ENCODE data around the gene AKNA. TPM values are rescaled to one million over a fixed set of nuclear protein-coding genes. Genes with fewer than 3 reads are reported as not detected.
A peak's percentile ranks its signal among the peaks of the same experiment; 100 is the strongest.

AKNA gene
- total RNA-seq, 1 donor from 2014 or later, result 14.0 TPM

DNA sequence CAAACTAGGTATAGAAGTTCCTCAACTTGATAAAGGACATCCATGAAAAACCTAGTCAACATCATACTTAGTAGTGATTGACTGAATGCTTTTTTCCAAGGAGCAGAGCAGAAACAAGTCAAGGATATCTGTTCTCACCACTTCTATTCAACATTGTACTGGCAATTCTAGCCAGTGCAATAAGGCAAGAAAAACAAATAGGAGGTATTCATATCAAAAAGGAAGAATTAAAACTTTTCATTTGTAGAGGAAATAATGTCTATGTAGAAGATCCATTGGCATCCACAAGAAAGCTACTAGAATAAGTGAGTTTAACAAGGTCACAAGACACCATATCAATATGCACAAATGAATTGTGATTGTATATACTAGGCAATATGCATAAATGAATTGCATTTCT lies 93.1 kb downstream of the AKNA start:
- H3K9me3 Mint-ChIP-seq, result peaks cover 10% of the 10 kb centered on the region
- H3K36me3 Mint-ChIP-seq, result peaks cover 44% of the 10 kb centered on the region
- no peak overlapping the region for H3K27ac Mint-ChIP-seq
- TF ChIP-seq CTCF (conservative IDR thresholded peaks at IDR 0.05), result no peak
- DNase-seq (ENCODE audit: extremely low spot score, unreplicated experiment), result no peak
- H3K4me3 Mint-ChIP-seq, result no peak overlapping the region
- H3K4me1 Mint-ChIP-seq (ENCODE audit: unreplicated experiment), result peaks cover 9% of the 10 kb centered on the region
- no peaks in the 10 kb centered on the region for H3K27me3 Mint-ChIP-seq

DNA sequence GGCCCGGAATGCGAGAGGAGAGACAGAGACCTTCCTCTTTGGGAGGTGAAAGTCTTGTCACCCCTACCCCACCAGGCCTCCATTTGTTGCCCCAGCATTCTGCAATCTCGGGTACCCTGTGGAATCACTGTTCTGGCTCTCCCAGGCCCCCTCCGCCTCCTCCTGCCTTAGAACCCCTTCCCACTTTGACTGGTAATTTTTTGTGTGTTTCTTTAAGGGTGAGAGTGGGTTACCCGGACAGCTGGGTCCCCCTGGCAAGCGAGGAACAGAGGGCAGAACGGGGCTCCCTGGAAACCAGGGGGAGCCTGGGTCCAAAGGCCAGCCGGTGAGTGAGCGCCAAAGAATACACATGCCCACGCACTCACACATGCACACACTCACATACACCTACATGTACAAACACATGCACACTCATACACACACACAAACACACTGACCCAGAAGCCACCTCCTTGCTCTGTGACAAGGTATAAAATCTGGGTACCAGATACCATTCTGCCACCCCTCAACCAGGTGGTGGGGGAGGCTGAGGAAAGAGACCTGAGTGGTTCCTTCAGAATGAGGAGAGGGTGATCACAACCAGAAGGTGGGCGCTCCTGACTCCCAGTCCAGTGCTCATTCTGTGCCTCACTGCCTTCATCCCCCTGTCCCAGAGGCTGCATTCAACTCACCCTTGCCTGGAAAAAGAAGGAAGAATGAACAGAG lies 95.7 kb downstream of the AKNA start:
- peaks cover 15% of the 10 kb centered on the region for H3K4me1 Mint-ChIP-seq (ENCODE audit: unreplicated experiment)
- H3K27ac Mint-ChIP-seq, result no peak overlapping the region
- no peaks in the 10 kb centered on the region for H3K27me3 Mint-ChIP-seq
- DNase-seq (ENCODE audit: extremely low spot score, unreplicated experiment), result peak; percentile 49
- no peak overlapping the region for H3K4me3 Mint-ChIP-seq
- TF ChIP-seq CTCF (conservative IDR thresholded peaks at IDR 0.05), result no peak
- H3K9me3 Mint-ChIP-seq, result peaks cover 10% of the 10 kb centered on the region
- H3K36me3 Mint-ChIP-seq, result peaks cover 42% of the 10 kb centered on the region

DNA sequence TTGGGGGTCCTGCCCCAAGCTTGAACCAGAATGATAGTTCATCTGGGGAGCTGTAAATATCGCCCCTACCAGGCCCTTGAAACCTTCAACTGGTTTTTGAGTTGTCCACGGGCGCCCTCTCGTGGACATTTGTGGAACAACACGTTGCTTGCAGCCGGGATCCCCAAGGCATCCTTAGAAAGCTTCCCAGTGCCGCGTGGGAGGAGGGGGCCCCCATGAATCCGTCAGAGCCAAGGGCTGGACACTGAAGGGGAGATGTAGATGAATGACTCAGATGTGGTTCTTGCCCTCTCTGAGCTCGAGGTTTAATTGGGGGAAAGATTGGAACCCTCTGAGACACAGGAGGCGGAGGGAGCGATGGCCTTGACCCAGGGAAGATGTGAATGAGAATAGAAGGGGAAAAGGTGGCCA lies 96.7 kb downstream of the AKNA start:
- TF ChIP-seq CTCF (conservative IDR thresholded peaks at IDR 0.05), result peak; percentile 96
- peak; percentile 83 for DNase-seq (ENCODE audit: extremely low spot score, unreplicated experiment)
- Mint-ChIP-seq H3K4me3 (no peak overlapping the region), H3K27me3 (no peaks in the 10 kb centered on the region), H3K4me1 (ENCODE audit: unreplicated experiment) (peaks cover 18% of the 10 kb centered on the region), H3K27ac (peak overlapping the region; percentile 14), H3K36me3 (peaks cover 35% of the 10 kb centered on the region), H3K9me3 (peaks cover 10% of the 10 kb centered on the region)

- Mint-ChIP-seq H3K4me3 (no peak overlapping the region), H3K36me3 (peaks cover 33% of the 10 kb centered on the region), H3K4me1 (ENCODE audit: unreplicated experiment) (peaks cover 21% of the 10 kb centered on the region), H3K27me3 (no peaks in the 10 kb centered on the region), H3K9me3 (peaks cover 10% of the 10 kb centered on the region), H3K27ac (peak overlapping the region; percentile 14)
- TF ChIP-seq CTCF (conservative IDR thresholded peaks at IDR 0.05), result no peak
- peak; percentile 55 for DNase-seq (ENCODE audit: extremely low spot score, unreplicated experiment)
Observed at GRCh38 chr9:114290561-114290986, 97.2 kb downstream of the AKNA start.

DNA sequence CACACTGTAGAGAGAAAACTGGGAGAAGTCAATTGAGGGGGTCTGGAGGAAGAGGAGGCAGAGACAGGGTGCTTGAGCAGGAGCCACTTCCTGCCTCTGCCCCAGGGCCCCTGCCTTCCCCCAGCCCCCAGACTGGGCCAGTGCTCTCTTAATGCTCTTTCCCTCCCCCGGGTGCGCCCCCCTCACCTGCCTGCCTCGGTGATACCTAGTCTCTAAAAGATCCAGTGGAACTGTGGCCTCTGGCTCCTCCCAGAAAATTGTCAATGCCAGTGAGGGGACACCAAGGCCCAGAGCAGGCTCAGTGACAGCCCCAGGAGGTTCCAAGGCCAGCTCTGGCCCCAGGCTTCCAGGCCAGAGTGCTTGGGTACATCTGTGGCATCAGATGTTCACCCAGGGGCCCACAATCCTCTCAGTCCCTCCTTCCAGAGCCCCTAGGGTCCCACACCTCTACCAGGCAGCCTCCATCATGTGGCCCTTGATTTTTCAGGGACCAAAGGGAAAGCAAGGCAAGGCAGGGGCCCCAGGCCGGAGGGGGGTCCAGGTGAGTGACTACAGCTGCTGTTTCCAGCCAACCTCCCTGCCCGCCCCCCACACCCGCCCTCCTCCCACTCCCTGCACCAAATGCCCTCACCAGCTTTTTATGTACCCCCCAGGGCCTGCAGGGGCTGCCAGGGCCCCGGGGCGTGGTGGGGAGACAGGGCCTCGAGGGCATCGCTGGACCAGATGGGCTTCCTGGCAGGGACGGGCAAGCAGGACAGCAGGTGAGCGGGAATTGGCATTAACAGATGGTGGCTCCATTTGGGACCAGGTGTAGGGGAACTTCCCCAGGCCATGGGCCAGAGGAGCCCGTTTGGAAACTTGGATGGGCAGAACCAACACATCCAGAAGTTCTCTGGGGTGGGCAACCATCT lies 98.0 kb downstream of the AKNA start:
- Mint-ChIP-seq H3K9me3 (peaks cover 4% of the 10 kb centered on the region), H3K4me3 (no peak overlapping the region), H3K27me3 (no peaks in the 10 kb centered on the region), H3K27ac (no peak overlapping the region), H3K36me3 (peaks cover 25% of the 10 kb centered on the region), H3K4me1 (ENCODE audit: unreplicated experiment) (peaks cover 24% of the 10 kb centered on the region)
- no peak for TF ChIP-seq CTCF (conservative IDR thresholded peaks at IDR 0.05)
- peak; percentile 60 for DNase-seq (ENCODE audit: extremely low spot score, unreplicated experiment)

Data from type B pancreatic cell (in vitro differentiated cells).